ENCODE measurements around the gene NEK7. TPM values are rescaled to one million over a fixed set of nuclear protein-coding genes. Genes with fewer than 3 reads are reported as not detected.

Gene NEK7
- polyA plus RNA-seq, 4 donors: 14.9 to 38.3 (median 27.2) TPM

DNA sequence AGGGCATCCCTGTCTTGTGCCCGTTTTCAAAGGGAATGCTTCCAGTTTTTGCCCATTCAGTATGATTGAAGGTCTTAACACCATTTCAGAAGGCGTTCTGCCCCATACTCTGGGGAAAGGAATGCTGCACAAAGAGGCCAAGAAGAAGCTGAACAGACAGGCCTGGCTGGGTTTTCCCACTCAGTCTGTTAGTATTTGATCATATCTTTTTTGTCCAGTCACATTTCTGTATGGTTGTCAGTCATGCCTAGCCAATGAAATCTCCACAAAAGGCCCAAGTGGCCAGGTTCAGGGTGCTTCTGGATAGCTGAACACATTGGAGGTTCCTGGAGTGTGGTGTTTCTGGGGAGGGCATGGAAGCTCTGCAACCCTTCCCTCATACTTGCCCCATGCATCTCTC is 72.1 kb downstream of the NEK7 start:
- WGBS, 3 donors: 95 to 100% (median 95%) methylated on average over 2 of the region's 2 CpGs
- H3K9me3 ChIP-seq (ENCODE audit: control insufficient read depth in 2 of 2, insufficient read depth in 1 of 2, low read depth in 1 of 2, low read length in 1 of 2): peaks cover 0 to 8% of the 10 kb centered on the region in 2 donors
- no peaks in the 10 kb centered on the region for H3K4me1 ChIP-seq (ENCODE audit: control insufficient read depth in 3 of 3, insufficient read depth in 2 of 3, low read depth in 1 of 3, low read length in 2 of 3)
- H3K4me3 ChIP-seq (ENCODE audit: low read depth in 1 of 3, low read length in 3 of 3): no peak overlapping the region
- no peak overlapping the region for H3K27ac ChIP-seq (ENCODE audit: low read depth in 1 of 3, low read length in 2 of 3)
- H3K36me3 ChIP-seq (ENCODE audit: control insufficient read depth in 3 of 3, insufficient read depth in 2 of 3, low read depth in 1 of 3, low read length in 3 of 3): peaks cover 0 to 2% (median 0%) of the 10 kb centered on the region in 3 donors
- H3K27me3 ChIP-seq (ENCODE audit: control insufficient read depth in 3 of 3, insufficient read depth in 3 of 3, low read length in 3 of 3): no peaks in the 10 kb centered on the region
- no peak for DNase-seq
- FAIRE-seq: no peak

DNA sequence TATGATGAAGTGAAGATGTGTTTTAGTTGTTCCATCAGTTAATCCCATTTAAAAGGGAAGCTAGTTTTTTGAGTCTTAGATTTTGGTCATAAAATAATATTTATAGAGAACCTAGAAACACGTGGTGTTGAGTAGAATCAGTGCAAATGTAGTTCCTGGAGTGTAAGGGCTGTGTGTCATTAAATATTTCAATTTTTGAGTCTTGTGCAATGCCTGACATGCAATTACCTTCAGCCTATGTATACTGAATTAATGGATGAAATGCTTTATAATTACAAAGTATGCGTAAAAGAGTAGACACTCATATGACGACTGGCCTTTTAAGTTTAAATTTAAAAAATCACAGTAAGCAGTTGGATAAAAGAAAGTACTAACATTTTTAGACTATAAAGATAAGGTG is 75.0 kb downstream of the NEK7 start:
- no peak for DNase-seq
- Histone ChIP-seq H3K4me1 (ENCODE audit: control insufficient read depth in 3 of 3, insufficient read depth in 2 of 3, low read depth in 1 of 3, low read length in 2 of 3) (peaks cover 0 to 6% (median 0%) of the 10 kb centered on the region in 3 donors), H3K27ac (ENCODE audit: low read depth in 1 of 3, low read length in 2 of 3) (no peak overlapping the region), H3K4me3 (ENCODE audit: low read depth in 1 of 3, low read length in 3 of 3) (no peak overlapping the region), H3K9me3 (ENCODE audit: control insufficient read depth in 2 of 2, insufficient read depth in 1 of 2, low read depth in 1 of 2, low read length in 1 of 2) (peaks cover 0 to under 1% of the 10 kb centered on the region in 2 donors), H3K36me3 (ENCODE audit: control insufficient read depth in 3 of 3, insufficient read depth in 2 of 3, low read depth in 1 of 3, low read length in 3 of 3) (no peaks in the 10 kb centered on the region), H3K27me3 (ENCODE audit: control insufficient read depth in 3 of 3, insufficient read depth in 3 of 3, low read length in 3 of 3) (no peaks in the 10 kb centered on the region)
- no peak for FAIRE-seq
- 88 to 92% (median 92%) methylated on average over 3 of the region's 3 CpGs for WGBS, 3 donors

DNA sequence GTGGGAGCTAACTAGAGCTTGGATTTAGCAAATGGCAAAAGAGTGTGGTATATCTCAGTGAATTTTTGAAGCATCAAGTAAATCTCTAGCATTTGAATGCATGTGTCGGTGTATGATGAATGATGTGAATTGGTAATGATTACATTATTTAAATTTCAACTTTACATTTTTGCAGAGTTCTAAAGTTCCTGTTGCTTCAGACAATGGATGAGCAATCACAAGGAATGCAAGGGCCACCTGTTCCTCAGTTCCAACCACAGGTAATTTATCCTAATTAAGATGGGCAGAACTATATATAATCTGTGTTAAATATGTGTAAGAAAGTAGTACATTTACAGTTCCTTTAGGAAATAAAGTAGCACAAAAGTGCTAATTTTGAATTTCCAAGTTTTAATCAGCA is 75.6 kb downstream of the NEK7 start:
- Histone ChIP-seq H3K36me3 (ENCODE audit: control insufficient read depth in 3 of 3, insufficient read depth in 2 of 3, low read depth in 1 of 3, low read length in 3 of 3) (no peaks in the 10 kb centered on the region), H3K27ac (ENCODE audit: low read depth in 1 of 3, low read length in 2 of 3) (no peak overlapping the region), H3K4me1 (ENCODE audit: control insufficient read depth in 3 of 3, insufficient read depth in 2 of 3, low read depth in 1 of 3, low read length in 2 of 3) (peaks cover 0 to 8% (median 0%) of the 10 kb centered on the region in 3 donors), H3K4me3 (ENCODE audit: low read depth in 1 of 3, low read length in 3 of 3) (no peak overlapping the region), H3K9me3 (ENCODE audit: control insufficient read depth in 2 of 2, insufficient read depth in 1 of 2, low read depth in 1 of 2, low read length in 1 of 2) (no peaks in the 10 kb centered on the region), H3K27me3 (ENCODE audit: control insufficient read depth in 3 of 3, insufficient read depth in 3 of 3, low read length in 3 of 3) (no peaks in the 10 kb centered on the region)
- FAIRE-seq: no peak
- WGBS, 3 donors: 96 to 97% (median 97%) methylated on average over 1 of the region's 1 CpG
- DNase-seq: no peak

DNA sequence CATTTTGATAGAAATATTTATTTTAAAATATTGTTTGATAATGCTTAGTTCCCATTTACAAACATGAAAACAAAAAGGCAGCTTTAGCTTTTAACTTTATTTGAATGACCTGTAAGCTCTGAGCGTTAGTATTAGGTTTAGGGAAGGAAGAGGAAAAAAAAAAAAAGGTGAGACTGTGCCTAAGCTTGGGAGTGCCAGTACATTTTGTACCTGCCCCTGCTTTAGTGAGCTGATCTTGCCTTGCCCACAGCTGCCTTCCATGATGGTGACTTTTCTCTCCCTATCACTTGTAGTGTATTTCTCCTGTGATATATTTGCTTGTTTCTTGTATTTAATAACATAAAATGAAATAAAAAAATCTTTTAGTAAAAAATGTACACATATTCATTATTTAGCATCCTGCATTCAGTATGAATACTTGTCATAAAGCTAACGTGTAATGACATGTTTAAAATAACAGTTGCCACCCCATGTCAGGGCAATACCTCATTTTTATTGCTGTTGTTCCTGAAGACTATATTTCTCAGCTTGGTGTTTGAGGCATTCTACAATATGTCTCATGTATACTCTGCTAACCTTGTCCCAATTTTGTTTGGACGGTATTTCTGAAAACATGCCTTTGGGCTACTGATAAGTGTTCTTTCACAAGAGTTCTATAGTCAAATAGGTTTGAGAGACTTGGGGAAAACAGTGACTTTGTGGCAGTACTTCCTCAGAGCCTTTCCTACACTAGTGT is 76.3 kb downstream of the NEK7 start:
- no peaks in the 10 kb centered on the region for H3K27me3 ChIP-seq (ENCODE audit: control insufficient read depth in 3 of 3, insufficient read depth in 3 of 3, low read length in 3 of 3)

DNA sequence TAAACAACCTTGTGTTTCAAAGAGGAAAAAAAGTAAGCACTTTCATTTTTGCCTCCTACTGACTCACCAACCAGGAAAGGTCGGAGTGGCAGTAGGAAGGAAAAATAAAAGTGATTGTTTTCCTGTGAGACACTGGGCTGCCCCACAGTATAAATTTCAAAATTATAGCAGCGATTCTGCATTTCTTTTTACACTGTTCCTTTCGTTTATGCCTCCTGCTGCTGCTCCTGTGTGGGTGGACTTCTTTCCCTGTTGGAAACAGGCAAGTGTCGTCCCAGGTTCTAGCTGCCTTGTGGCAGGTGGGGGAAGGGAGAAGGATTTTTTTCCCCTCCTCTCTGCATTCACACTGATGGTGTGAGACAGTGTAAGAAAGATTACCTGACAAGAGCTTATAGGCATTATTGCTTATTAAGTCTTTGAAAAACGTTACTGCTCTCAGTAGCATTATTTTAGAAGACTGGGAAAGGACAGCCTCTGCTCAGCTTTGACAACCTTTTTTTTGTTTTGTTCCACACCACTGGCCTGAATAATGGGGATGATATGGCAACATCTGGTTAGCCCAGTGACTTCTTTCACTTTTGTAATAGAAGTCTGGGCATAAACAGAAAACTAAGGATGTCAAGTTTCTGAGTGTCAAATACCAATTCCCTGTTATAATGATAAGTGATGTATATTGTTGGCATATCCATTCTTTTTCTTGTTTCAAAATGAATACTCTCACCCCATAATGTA is 77.9 kb downstream of the NEK7 start:
- FAIRE-seq (no peak), DNase-seq (peak in 1 of 2 donors; percentile 42)
- Histone ChIP-seq H3K36me3 (ENCODE audit: control insufficient read depth in 3 of 3, insufficient read depth in 2 of 3, low read depth in 1 of 3, low read length in 3 of 3) (peaks cover 0 to 1% (median 0%) of the 10 kb centered on the region in 3 donors), H3K27ac (ENCODE audit: low read depth in 1 of 3, low read length in 2 of 3) (no peak overlapping the region), H3K27me3 (ENCODE audit: control insufficient read depth in 3 of 3, insufficient read depth in 3 of 3, low read length in 3 of 3) (no peaks in the 10 kb centered on the region), H3K9me3 (ENCODE audit: control insufficient read depth in 2 of 2, insufficient read depth in 1 of 2, low read depth in 1 of 2, low read length in 1 of 2) (no peaks in the 10 kb centered on the region), H3K4me1 (ENCODE audit: control insufficient read depth in 3 of 3, insufficient read depth in 2 of 3, low read depth in 1 of 3, low read length in 2 of 3) (peaks cover 0 to 8% (median 0%) of the 10 kb centered on the region in 3 donors), H3K4me3 (ENCODE audit: low read depth in 1 of 3, low read length in 3 of 3) (no peak overlapping the region)
- WGBS, 3 donors: 11 to 25% (median 21%) methylated on average over 5 of the region's 5 CpGs

More for the DNA sequence above, 76.3 kb downstream of the NEK7 start:
- FAIRE-seq (no peak), DNase-seq (peak in 1 of 2 donors; percentile 6)
- Histone ChIP-seq H3K36me3 (ENCODE audit: control insufficient read depth in 3 of 3, insufficient read depth in 2 of 3, low read depth in 1 of 3, low read length in 3 of 3) (no peaks in the 10 kb centered on the region), H3K9me3 (ENCODE audit: control insufficient read depth in 2 of 2, insufficient read depth in 1 of 2, low read depth in 1 of 2, low read length in 1 of 2) (no peaks in the 10 kb centered on the region), H3K27ac (ENCODE audit: low read depth in 1 of 3, low read length in 2 of 3) (no peak overlapping the region), H3K4me3 (ENCODE audit: low read depth in 1 of 3, low read length in 3 of 3) (no peak overlapping the region), H3K4me1 (ENCODE audit: control insufficient read depth in 3 of 3, insufficient read depth in 2 of 3, low read depth in 1 of 3, low read length in 2 of 3) (peaks cover 0 to 8% (median 0%) of the 10 kb centered on the region in 3 donors)
- 87 to 92% (median 89%) methylated on average over 3 of the region's 3 CpGs for WGBS, 3 donors

DNA sequence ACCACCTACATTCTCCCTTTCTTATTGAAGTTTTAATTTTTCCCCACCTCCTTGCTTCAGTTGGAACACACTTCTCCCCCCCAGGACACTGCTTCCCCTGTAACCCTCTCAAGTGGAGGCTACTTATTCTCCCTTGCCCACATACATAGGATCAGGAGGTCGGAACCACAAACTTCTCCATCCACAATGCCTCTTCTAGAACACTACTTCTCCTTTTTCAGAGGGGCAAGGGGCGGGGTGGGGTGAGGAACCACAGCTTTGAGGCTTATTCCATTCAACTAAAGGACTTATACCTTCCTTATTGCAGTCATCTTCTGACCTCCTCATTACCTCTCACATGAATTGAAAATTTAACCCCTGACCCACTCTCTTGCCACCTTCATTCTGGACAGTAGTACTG is 81.3 kb downstream of the NEK7 start:
- H3K36me3 ChIP-seq (ENCODE audit: control insufficient read depth in 3 of 3, insufficient read depth in 2 of 3, low read depth in 1 of 3, low read length in 3 of 3): peaks cover 0 to 1% (median 0%) of the 10 kb centered on the region in 3 donors
- peaks cover 0 to 8% (median 0%) of the 10 kb centered on the region in 3 donors for H3K4me1 ChIP-seq (ENCODE audit: control insufficient read depth in 3 of 3, insufficient read depth in 2 of 3, low read depth in 1 of 3, low read length in 2 of 3)
- no peaks in the 10 kb centered on the region for H3K27me3 ChIP-seq (ENCODE audit: control insufficient read depth in 3 of 3, insufficient read depth in 3 of 3, low read length in 3 of 3)
- H3K4me3 ChIP-seq (ENCODE audit: low read depth in 1 of 3, low read length in 3 of 3): no peak overlapping the region
- FAIRE-seq (no peak), DNase-seq (no peak)
- 85 to 95% (median 89%) methylated on average over 2 of the region's 2 CpGs for WGBS, 3 donors
- no peak overlapping the region for H3K27ac ChIP-seq (ENCODE audit: low read depth in 1 of 3, low read length in 2 of 3)
- H3K9me3 ChIP-seq (ENCODE audit: control insufficient read depth in 2 of 2, insufficient read depth in 1 of 2, low read depth in 1 of 2, low read length in 1 of 2): no peaks in the 10 kb centered on the region

DNA sequence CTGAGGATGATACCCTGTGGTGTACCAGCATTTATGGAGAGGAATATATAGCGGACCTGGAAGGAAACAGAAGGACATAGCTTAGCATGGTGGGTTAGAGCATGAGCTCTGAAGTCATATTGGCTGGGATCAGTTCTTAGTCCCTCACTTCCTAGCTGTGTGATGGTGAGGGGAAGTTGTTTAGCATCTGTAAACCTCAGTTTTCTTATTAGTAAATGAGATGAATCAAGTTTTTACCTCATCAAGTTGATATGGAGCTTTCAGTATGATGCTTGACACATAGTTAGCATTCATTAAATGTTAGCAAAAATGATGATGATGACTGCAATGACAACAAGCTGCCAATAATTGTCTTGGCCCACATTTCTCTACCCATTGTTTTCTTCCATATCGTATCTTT is 84.8 kb downstream of the NEK7 start:
- Histone ChIP-seq H3K4me3 (ENCODE audit: low read depth in 1 of 3, low read length in 3 of 3) (no peak overlapping the region), H3K4me1 (ENCODE audit: control insufficient read depth in 3 of 3, insufficient read depth in 2 of 3, low read depth in 1 of 3, low read length in 2 of 3) (peaks cover 0 to 2% (median 0%) of the 10 kb centered on the region in 3 donors), H3K27ac (ENCODE audit: low read depth in 1 of 3, low read length in 2 of 3) (no peak overlapping the region), H3K9me3 (ENCODE audit: control insufficient read depth in 2 of 2, insufficient read depth in 1 of 2, low read depth in 1 of 2, low read length in 1 of 2) (no peaks in the 10 kb centered on the region), H3K36me3 (ENCODE audit: control insufficient read depth in 3 of 3, insufficient read depth in 2 of 3, low read depth in 1 of 3, low read length in 3 of 3) (peaks cover 0 to 6% (median 1%) of the 10 kb centered on the region in 3 donors), H3K27me3 (ENCODE audit: control insufficient read depth in 3 of 3, insufficient read depth in 3 of 3, low read length in 3 of 3) (no peaks in the 10 kb centered on the region)
- WGBS, 3 donors: 76 to 82% (median 79%) methylated on average over 2 of the region's 2 CpGs
- DNase-seq (no peak), FAIRE-seq (no peak)

DNA sequence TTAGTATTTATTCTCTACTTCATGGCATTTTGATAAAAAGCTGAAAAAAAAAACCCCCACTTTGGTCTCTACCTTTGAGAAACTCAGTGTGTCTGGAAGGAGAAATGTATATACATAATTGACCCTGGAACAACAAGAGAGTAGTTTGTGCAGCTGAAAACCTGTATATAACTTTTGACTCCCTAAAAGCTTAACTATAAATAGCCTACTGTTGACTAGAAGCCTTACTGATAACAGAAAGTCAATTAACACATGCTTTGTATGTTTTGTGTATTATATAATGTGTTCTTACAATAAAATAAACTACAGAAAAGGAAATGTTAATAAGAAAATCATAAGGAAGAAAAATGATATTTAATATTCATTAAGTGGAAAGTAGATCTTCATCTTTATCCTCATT is 88.0 kb downstream of the NEK7 start:
- no peaks in the 10 kb centered on the region for H3K4me1 ChIP-seq (ENCODE audit: control insufficient read depth in 3 of 3, insufficient read depth in 2 of 3, low read depth in 1 of 3, low read length in 2 of 3)
- H3K27me3 ChIP-seq (ENCODE audit: control insufficient read depth in 3 of 3, insufficient read depth in 3 of 3, low read length in 3 of 3): no peaks in the 10 kb centered on the region
- FAIRE-seq (no peak), DNase-seq (no peak)
- H3K9me3 ChIP-seq (ENCODE audit: control insufficient read depth in 2 of 2, insufficient read depth in 1 of 2, low read depth in 1 of 2, low read length in 1 of 2): no peaks in the 10 kb centered on the region
- no peak overlapping the region for H3K4me3 ChIP-seq (ENCODE audit: low read depth in 1 of 3, low read length in 3 of 3)
- no peak overlapping the region for H3K27ac ChIP-seq (ENCODE audit: low read depth in 1 of 3, low read length in 2 of 3)
- peaks cover 0 to 6% (median 0%) of the 10 kb centered on the region in 3 donors for H3K36me3 ChIP-seq (ENCODE audit: control insufficient read depth in 3 of 3, insufficient read depth in 2 of 3, low read depth in 1 of 3, low read length in 3 of 3)
